GM19455 (cell line): ENCODE data around the gene GREB1L.
"Not testable (repeated sequence)": the region's sequence is repeated elsewhere in the genome, so short reads cannot be mapped to it uniquely, and the experiment has no call there.

ENCODE experiments used
- ATAC-seq: cut with Tn5 transposase; IDR thresholded peaks from one replicate; pipeline ENCODE4 v1.9.1; 2021; ENCODE audit not compliant: unreplicated experiment

The GREB1L gene

GRCh38 chr18:21242141-21242779 lies at the start of gene GREB1L:
TSS of gene GREB1L (plus strand) at chr18:21242232. CDS start at chr18:21383519, 141,287 bp downstream.
- ATAC-seq: no peak

GRCh38 chr18:21192308-21192624 lies 49.8 kb upstream of the GREB1L start:
- no peak for ATAC-seq

- ATAC-seq: no peak
Observed at GRCh38 chr18:21194871-21195771, 46.9 kb upstream of the GREB1L start.

- ATAC-seq: no peak
Observed at GRCh38 chr18:21196426-21196825, 45.6 kb upstream of the GREB1L start.

- ATAC-seq: no peak
Observed at GRCh38 chr18:21203126-21203525, 38.9 kb upstream of the GREB1L start.

- ATAC-seq: no peak
Observed at GRCh38 chr18:21203542-21204241, 38.3 kb upstream of the GREB1L start.

GRCh38 chr18:21205695-21206094 lies 36.3 kb upstream of the GREB1L start:
- ATAC-seq: no peak

GRCh38 chr18:21210278-21210677 lies 31.8 kb upstream of the GREB1L start:
- ATAC-seq: no peak

GRCh38 chr18:21210784-21211183 lies 31.2 kb upstream of the GREB1L start:
- no peak for ATAC-seq

- not testable (repeated sequence) for ATAC-seq
Observed at GRCh38 chr18:21214409-21214808, 27.6 kb upstream of the GREB1L start.

- no peak for ATAC-seq
Observed at GRCh38 chr18:21215490-21215889, 26.5 kb upstream of the GREB1L start.

GRCh38 chr18:21218862-21219261 lies 23.2 kb upstream of the GREB1L start:
- no peak for ATAC-seq

GRCh38 chr18:21230436-21230835 lies 11.6 kb upstream of the GREB1L start:
- ATAC-seq: no peak

- ATAC-seq: no peak
Observed at GRCh38 chr18:21241301-21242048, 557 bp upstream of the GREB1L start.

- ATAC-seq: no peak
Observed at GRCh38 chr18:21242780-21243401, 859 bp downstream of the GREB1L start.

DNA sequence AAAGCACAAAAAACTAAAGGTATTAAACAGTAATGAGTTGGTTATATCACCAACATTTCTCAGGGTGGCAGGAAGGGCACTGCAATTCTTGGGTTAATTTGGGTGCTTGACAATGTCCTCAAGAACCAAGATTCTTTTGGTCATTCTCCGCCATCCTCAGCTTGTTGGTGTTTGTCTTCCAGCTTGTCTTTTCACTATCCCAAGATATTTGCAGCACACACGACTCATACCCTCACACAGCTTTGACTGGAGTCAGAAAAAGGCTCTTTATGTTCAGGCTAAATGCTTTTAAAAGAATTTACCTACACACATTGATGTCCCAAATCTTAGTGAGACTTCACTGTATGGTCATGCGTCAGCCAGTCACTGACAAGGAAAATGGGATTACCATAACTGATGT lies 12.5 kb downstream of the GREB1L start:
- no peak for ATAC-seq

GRCh38 chr18:21255211-21255610 lies 13.2 kb downstream of the GREB1L start:
- no peak for ATAC-seq

DNA sequence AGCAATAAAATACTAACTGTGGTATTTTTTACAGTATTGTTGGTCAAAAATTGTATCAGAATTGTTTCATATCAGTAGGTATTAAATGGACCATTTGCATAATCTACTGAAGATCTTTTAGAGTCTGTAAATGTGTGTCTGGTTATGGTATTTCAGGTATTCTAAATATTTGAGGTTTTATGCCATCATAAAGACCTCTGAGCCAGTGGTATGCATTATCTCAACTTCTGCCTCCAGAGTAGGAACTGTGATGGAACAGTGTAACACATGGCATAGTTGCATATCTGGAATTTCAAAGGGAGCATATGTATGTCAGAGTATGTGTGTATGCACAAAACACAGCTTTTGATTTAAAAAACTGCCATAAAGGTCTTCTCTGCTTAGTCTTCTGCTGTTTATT lies 15.4 kb downstream of the GREB1L start:
- no peak for ATAC-seq

- ATAC-seq: no peak
Observed at GRCh38 chr18:21260621-21261020, 18.6 kb downstream of the GREB1L start.

DNA sequence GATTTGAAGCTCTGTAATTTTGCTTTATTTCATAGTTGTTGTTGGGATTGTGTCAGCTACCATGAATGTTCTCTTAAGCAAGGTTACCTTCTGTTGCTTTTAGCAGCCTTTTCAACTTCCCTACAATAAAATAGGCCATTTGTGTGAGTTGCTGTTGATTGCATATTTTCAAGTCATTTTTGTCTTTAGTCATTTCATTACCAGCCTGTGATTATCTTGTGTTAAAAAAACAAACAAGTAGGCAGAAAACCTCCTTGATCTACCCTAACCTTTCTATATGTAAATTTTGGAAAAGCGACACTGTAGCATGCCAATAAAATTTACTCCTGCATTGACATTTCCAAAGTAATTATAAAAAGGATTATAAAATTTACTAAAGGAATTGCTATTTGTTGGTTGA lies 19.3 kb downstream of the GREB1L start:
- ATAC-seq: no peak

- no peak for ATAC-seq
Observed at GRCh38 chr18:21262244-21262643, 20.2 kb downstream of the GREB1L start.
